ENCODE data around the gene LEP. TPM values are rescaled to one million over a fixed set of nuclear protein-coding genes. Genes with fewer than 3 reads are reported as not detected.

Gene LEP
- total RNA-seq, 2 experiments from 2014 or later: not detected

Small RNAs within 50 kb of the gene (microRNA-seq; reads per million reads assigned to microRNA genes)
- not detected for gene MIR129-1

Other genes with a start within 250 kb of the LEP start
- gene LRRC4, start 209.8 kb upstream of the LEP start, total RNA-seq: under 1 TPM; 0.24 to 0.50 TPM
- 10 to 100 TPM; 40.4 to 43.3 TPM for gene RBM28, start 102.6 kb downstream of the LEP start, total RNA-seq
- under 1 TPM in 1 of 2 experiments, not detected in 1; 0.16 TPM for gene PRRT4, start 120.4 kb downstream of the LEP start, total RNA-seq
- 10 to 100 TPM; 75.3 to 80.8 TPM for gene IMPDH1, start 168.7 kb downstream of the LEP start, total RNA-seq
- 10 to 100 TPM; 24.1 to 26.2 TPM for gene HILPDA, start 214.6 kb downstream of the LEP start, total RNA-seq
- 10 to 100 TPM; 29.2 to 32.2 TPM for gene METTL2B, start 235.5 kb downstream of the LEP start, total RNA-seq